Loucy (cell line): ENCODE data around the gene SSX2IP.

Source experiments
- H2AFZ ChIP-seq: fragments of 200-600 bp; sonication (generic); 2 replicates; pipeline ENCODE4 v1.6.0; 2016; ENCODE audit warnings: antibody characterized with exemption, mild to moderate bottlenecking, low read length, moderate library complexity
- H3F3A ChIP-seq: fragments of 200-600 bp; 2 replicates; pipeline ENCODE4 v1.6.0; 2016; ENCODE audit warnings: antibody characterized with exemption, low read depth, mild to moderate bottlenecking
- H3K27me3 ChIP-seq: fragments of 200-600 bp; sonication (generic); 2 replicates; pipeline ENCODE4 v1.6.1; 2014; ENCODE audit warnings: low read length, mild to moderate bottlenecking; ENCODE audit not compliant: insufficient read depth, poor library complexity, severe bottlenecking
- H3K36me3 ChIP-seq: fragments of 200-600 bp; sonication (generic); 2 replicates; pipeline ENCODE4 v1.6.1; 2016; ENCODE audit warnings: low read length; ENCODE audit not compliant: insufficient read depth
- H3K4me1 ChIP-seq: fragments of 200-600 bp; sonication (generic); 2 replicates; pipeline ENCODE4 v1.5.1; 2014; ENCODE audit warnings: low read length, mild to moderate bottlenecking; ENCODE audit not compliant: insufficient read depth, poor library complexity, severe bottlenecking
- H3K4me2 ChIP-seq: fragments of 200-600 bp; sonication (generic); 2 replicates; pipeline ENCODE4 v1.6.0; 2014; ENCODE audit warnings: antibody characterized with exemption, low read length, low read depth, mild to moderate bottlenecking; ENCODE audit not compliant: poor library complexity, severe bottlenecking
- H3K4me3 ChIP-seq: fragments of 200-600 bp; sonication (generic); 2 replicates; pipeline ENCODE4 v1.5.1; 2014; ENCODE audit warnings: low read length, mild to moderate bottlenecking, mixed read lengths; ENCODE audit not compliant: poor library complexity, severe bottlenecking
- H3K79me2 ChIP-seq: fragments of 200-600 bp; sonication (generic); 2 replicates; pipeline ENCODE4 v1.6.1; 2014; ENCODE audit warnings: low read length; ENCODE audit not compliant: insufficient read depth
- H3K9ac ChIP-seq: fragments of 200-600 bp; sonication (generic); 2 replicates; pipeline ENCODE4 v1.6.0; 2014; ENCODE audit warnings: mild to moderate bottlenecking, low read depth, low read length, moderate library complexity; ENCODE audit not compliant: poor library complexity, severe bottlenecking
- H3K9me2 ChIP-seq: fragments of 200-600 bp; sonication (generic); replicated peaks from 2 replicates; pipeline ENCODE4 v1.6.1; 2016; ENCODE audit warnings: low read depth, low read length, mixed read lengths
- H3K9me3 ChIP-seq: fragments of 200-600 bp; sonication (generic); 2 replicates; pipeline ENCODE4 v1.6.1; 2014; ENCODE audit warnings: mild to moderate bottlenecking, antibody characterized with exemption, low read length, low read depth; ENCODE audit not compliant: insufficient read depth
- H4K20me1 ChIP-seq: fragments of 200-600 bp; sonication (generic); 2 replicates; pipeline ENCODE4 v1.6.0; 2014; ENCODE audit warnings: antibody characterized with exemption, low read length, mild to moderate bottlenecking; ENCODE audit not compliant: insufficient read depth, poor library complexity, severe bottlenecking
- CTCF ChIP-seq: fragments of 200-600 bp; sonication (generic); conservative IDR thresholded peaks from 2 replicates; pipeline ENCODE4 v1.5.1; 2014; ENCODE audit warnings: mild to moderate bottlenecking, antibody characterized with exemption, low read length
- EZH2phosphoT487 ChIP-seq: fragments of 200-600 bp; IDR thresholded peaks from 2 replicates; pipeline ENCODE4 v1.6.1; 2018; ENCODE audit warnings: antibody characterized with exemption, mild to moderate bottlenecking, moderate library complexity, borderline replicate concordance

The SSX2IP gene

DNA sequence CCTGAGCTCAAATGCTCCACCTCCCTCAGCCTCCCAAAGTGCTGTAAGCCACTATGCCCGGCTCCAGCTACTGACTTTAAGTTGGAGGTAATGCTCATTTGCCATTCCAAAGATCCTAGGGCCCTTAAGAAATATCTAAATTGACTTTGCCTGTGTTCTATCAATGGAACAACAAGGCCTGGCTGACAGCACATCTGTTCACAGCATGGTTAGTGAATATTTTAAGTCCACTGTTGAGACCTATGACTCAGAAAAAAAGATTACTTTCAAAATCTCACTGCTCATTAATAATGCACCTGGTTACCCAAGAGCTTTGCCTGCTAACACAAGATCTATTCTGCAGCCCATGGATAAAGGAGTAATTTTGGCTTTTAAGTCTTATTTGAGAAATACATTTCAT is 3.5 kb upstream of the SSX2IP start:
- Histone ChIP-seq H3K4me2 (no peak overlapping the region), H3K79me2 (peaks cover 14% of the 10 kb centered on the region), H3K9me3 (no peaks in the 10 kb centered on the region), H2AFZ (no peak overlapping the region), H3K4me3 (no peak overlapping the region), H3K9ac (no peak overlapping the region), H3K27me3 (no peaks in the 10 kb centered on the region), H4K20me1 (peaks cover 7% of the 10 kb centered on the region), H3K9me2 (no peaks in the 10 kb centered on the region), H3K36me3 (no peaks in the 10 kb centered on the region), H3K4me1 (peaks cover 44% of the 10 kb centered on the region), H3F3A (no peaks in the 10 kb centered on the region)
- no peak for TF ChIP-seq CTCF
- no peak for TF ChIP-seq EZH2phosphoT487

- Histone ChIP-seq H3K9me2 (no peaks in the 10 kb centered on the region), H3K4me1 (peaks cover 44% of the 10 kb centered on the region), H3K9ac (peak overlapping the region; percentile 49), H2AFZ (peak overlapping the region; percentile 76; the same call in 1 of the 2 replicates), H3F3A (no peaks in the 10 kb centered on the region), H3K4me3 (peak overlapping the region; percentile 59), H4K20me1 (peaks cover 7% of the 10 kb centered on the region), H3K79me2 (peaks cover 22% of the 10 kb centered on the region), H3K27me3 (no peaks in the 10 kb centered on the region), H3K9me3 (no peaks in the 10 kb centered on the region), H3K4me2 (peak overlapping the region; percentile 58), H3K36me3 (no peaks in the 10 kb centered on the region)
- TF ChIP-seq CTCF: no peak
- no peak for TF ChIP-seq EZH2phosphoT487
Observed at GRCh38 chr1:84693005-84693404, 2.7 kb upstream of the SSX2IP start.

DNA sequence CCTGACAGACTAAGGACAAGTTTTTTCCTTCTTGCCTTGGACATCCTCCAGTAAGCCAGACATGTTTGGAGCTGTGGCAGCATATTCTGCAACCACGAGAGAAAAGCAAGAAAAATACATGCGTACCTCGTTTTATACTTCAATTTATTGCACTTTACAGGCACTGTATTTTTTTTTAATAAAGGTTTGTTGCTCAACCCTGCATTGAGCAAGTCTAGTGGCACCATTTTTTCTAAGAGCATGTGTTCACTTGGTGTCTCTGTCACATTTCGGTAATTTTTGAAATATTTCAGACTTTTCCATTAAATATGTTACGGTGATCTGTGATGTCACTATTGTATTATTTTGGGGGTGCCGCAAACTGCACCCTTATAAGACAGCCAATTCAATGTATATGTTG is 2.1 kb upstream of the SSX2IP start:
- H2AFZ ChIP-seq: 0 out of 2 replicates have a peak overlapping the region, but pooled peaks have one; percentile 76

More for the DNA sequence above, 2.1 kb upstream of the SSX2IP start:
- H3K9ac ChIP-seq: peak overlapping the region; percentile 49
- H3K79me2 ChIP-seq: peaks cover 28% of the 10 kb centered on the region
- H3K4me1 ChIP-seq: peaks cover 44% of the 10 kb centered on the region
- H3K4me3 ChIP-seq: peak overlapping the region; percentile 59
- no peaks in the 10 kb centered on the region for H3K9me3 ChIP-seq
- H3K9me2 ChIP-seq: no peaks in the 10 kb centered on the region
- peaks cover 14% of the 10 kb centered on the region for H4K20me1 ChIP-seq
- no peaks in the 10 kb centered on the region for H3K27me3 ChIP-seq
- H3K4me2 ChIP-seq: peak overlapping the region; percentile 58
- no peaks in the 10 kb centered on the region for H3K36me3 ChIP-seq
- H3F3A ChIP-seq: no peaks in the 10 kb centered on the region
- TF ChIP-seq EZH2phosphoT487: no peak
- TF ChIP-seq CTCF: no peak
